Measurements from ENCODE around the gene ESF1. TPM values are rescaled to one million over a fixed set of nuclear protein-coding genes. Genes with fewer than 3 reads are reported as not detected.

The ESF1 gene
- total and polyA plus RNA-seq, 2 experiments from 2014 or later, result 20.5 to 71.7 TPM

- TF ChIP-seq CTCF (conservative IDR thresholded peaks at IDR 0.05; ENCODE audit: low read depth in 2 of 2), result no peak
Measured at GRCh38 chr20:13723011-13723410, 61.7 kb downstream of the ESF1 start (continued).

GRCh38 chr20:13718171-13718570, 66.5 kb downstream of the ESF1 start:
- H3K27me3 ChIP-seq (ENCODE audit: insufficient read depth), result no peaks in the 10 kb centered on the region

More at GRCh38 chr20:13718171-13718570, 66.5 kb downstream of the ESF1 start:
- Histone ChIP-seq H4K20me1 (replicated peaks; ENCODE audit: insufficient read depth) (no peaks in the 10 kb centered on the region), H3F3A (replicated peaks; ENCODE audit: low read depth) (no peaks in the 10 kb centered on the region), H3K4me2 (no peak overlapping the region), H3K4me1 (ENCODE audit: insufficient read depth) (peaks cover 21% of the 10 kb centered on the region), H3K9me2 (ENCODE audit: insufficient read depth) (no peaks in the 10 kb centered on the region), H2AFZ (no peak overlapping the region), H3K79me2 (replicated peaks; ENCODE audit: insufficient read depth) (0 out of 2 replicates have a peak, but pooled peaks cover 4% of the 10 kb centered on the region), H3K4me3 (no peak overlapping the region), H3K36me3 (ENCODE audit: insufficient read depth) (peaks cover 22% of the 10 kb centered on the region), H3K27ac (ENCODE audit: low read depth) (no peak overlapping the region)
- Mint-ChIP-seq H3K36me3 (ENCODE audit: low read depth) (peaks cover 54% of the 10 kb centered on the region), H3K4me1 (peaks cover 12% of the 10 kb centered on the region; the same call in 2 of the 3 replicates), H3K9me3 (no peaks in the 10 kb centered on the region), H3K4me3 (no peak overlapping the region), H3K27ac (peak overlapping the region; percentile 86), H3K27me3 (ENCODE audit: insufficient read depth, low read depth, poor library complexity) (no peaks in the 10 kb centered on the region)
- DNase-seq (ENCODE audit: low spot score) (no peak), ATAC-seq (no peak)
- TF ChIP-seq POLR2AphosphoS5 (IDR thresholded peaks at IDR 0.05; ENCODE audit: low read depth) (no peak), ZNF114 (CRISPR knock-in tag; IDR thresholded peaks at IDR 0.05) (no peak), ZNF462 (CRISPR knock-in tag; IDR thresholded peaks at IDR 0.05) (no peak)
